Natural killer cell (primary cell): ENCODE measurements around the gene PALLD. TPM values are rescaled to one million over a fixed set of nuclear protein-coding genes. Genes with fewer than 3 reads are reported as not detected.
"Not testable (repeated sequence)": the region's sequence is repeated elsewhere in the genome, so short reads cannot be mapped to it uniquely, and the experiment has no call there.

Source experiments
- ATAC-seq, 3 donors: fragments of 150-1000 bp in 2 of 3; fragments of 200-7000 bp in 1 of 3; cut with Tn5 transposase; 1 replicate in 1 of 3; 2 replicates in 2 of 3; pipeline ENCODE4 v1.10.0; 2021; ENCODE audit warnings: mild to moderate bottlenecking in 2 of 3, moderate library complexity in 2 of 3
- DNase-seq, 2 donors: peaks; one replicate each; pipeline versions ENCODE4 v3.0.0 to v3.0.0-alpha.2; 2013 to 2021; ENCODE audit warnings: mixed read lengths in 1 of 2
- H3K27ac ChIP-seq: one replicate; pipeline ENCODE4 v1.5.1; 2013; ENCODE audit warnings: mild to moderate bottlenecking, low read length
- H3K27me3 ChIP-seq: one replicate; pipeline ENCODE4 v1.6.1; 2013; ENCODE audit warnings: low read length; ENCODE audit not compliant: control insufficient read depth, insufficient read depth
- H3K36me3 ChIP-seq: one replicate; pipeline ENCODE4 v1.6.1; 2013; ENCODE audit warnings: low read length; ENCODE audit not compliant: control insufficient read depth, insufficient read depth
- H3K4me1 ChIP-seq: one replicate; pipeline ENCODE4 v1.6.1; 2013; ENCODE audit warnings: low read length; ENCODE audit not compliant: control insufficient read depth, insufficient read depth
- H3K4me3 ChIP-seq: one replicate; pipeline ENCODE4 v1.5.1; 2013; ENCODE audit warnings: low read length
- H3K9me3 ChIP-seq: one replicate; pipeline ENCODE4 v1.6.1; 2013; ENCODE audit warnings: low read length; ENCODE audit not compliant: control insufficient read depth, insufficient read depth
- H3K27ac Mint-ChIP-seq, 2 donors: one replicate each; pipeline ENCODE4 v1.8.0; 2022; ENCODE audit warnings: mild to moderate bottlenecking in 2 of 2, mixed read lengths in 2 of 2, moderate library complexity in 1 of 2
- H3K27me3 Mint-ChIP-seq, 2 donors: one replicate each; pipeline ENCODE4 v1.8.0; 2022; ENCODE audit warnings: low read depth in 2 of 2, mixed read lengths in 2 of 2
- H3K36me3 Mint-ChIP-seq: one replicate; pipeline ENCODE4 v1.8.0; 2022; ENCODE audit warnings: mixed read lengths
- H3K4me1 Mint-ChIP-seq, 2 donors: one replicate each; pipeline ENCODE4 v1.8.0; 2022; ENCODE audit warnings: mixed read lengths in 2 of 2
- H3K4me3 Mint-ChIP-seq: one replicate; pipeline ENCODE4 v1.8.0; 2022; ENCODE audit warnings: mild to moderate bottlenecking, moderate library complexity, mixed read lengths
- H3K9me3 Mint-ChIP-seq, 2 donors: one replicate each; pipeline ENCODE4 v1.8.0; 2022; ENCODE audit warnings: mixed read lengths in 2 of 2
- CTCF ChIP-seq: fragments of 200-600 bp; IDR thresholded peaks from one replicate; pipeline ENCODE4 v1.8.0; 2022; ENCODE audit warnings: antibody characterized with exemption
- WGBS: methylation state at CpG from one replicate; pipeline ENCODE4 v1.1.7; 2013; ENCODE audit warnings: missing lambda C conversion rate; ENCODE audit not compliant: insufficient coverage; 5-methylcytosine and 5-hydroxymethylcytosine counted together
- intact Hi-C: fragments of 100-400 bp; cut with micrococcal nuclease; formaldehyde crosslinking; loops from one replicate; pipeline ENCODE4 v1.14.2; 2022
- total RNA-seq, 4 donors: library from RNA; stranded (reverse); fragments of 120-200 nt in 1 of 4; gene quantifications; one replicate each; pipeline versions ENCODE4 v1.2.3 to v1.2.4, GENCODE V29; 2013 to 2022

Gene PALLD
- total RNA-seq, 3 donors from 2014 or later (not counting 1 experiment from before 2014, with no cell fraction given): 15.1 to 25.4 (median 22.8) TPM

DNA sequence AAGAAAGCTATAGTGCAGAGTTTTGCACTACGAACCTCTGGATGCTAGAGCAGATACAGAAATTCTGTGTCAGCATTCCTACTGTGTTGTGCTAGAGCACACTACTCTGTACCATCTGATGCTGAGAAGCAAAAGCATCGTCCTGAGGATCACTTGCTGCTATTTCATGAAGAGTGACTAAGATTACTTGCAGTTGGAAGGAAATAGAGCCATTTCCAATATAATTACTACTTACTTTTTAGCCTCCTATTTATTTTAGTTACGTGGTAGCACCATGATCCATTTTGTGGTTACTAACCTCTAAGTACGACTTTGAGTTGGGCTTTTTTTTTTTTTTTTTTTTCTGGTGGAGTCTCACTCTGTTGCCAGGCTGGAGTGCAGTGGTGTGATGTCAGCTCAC, 226.7 kb downstream of the PALLD start:
- H3K4me1 Mint-ChIP-seq: peaks cover 13 to 16% of the 10 kb centered on the region in 2 donors
- WGBS: 60% methylated on average over 4 of the region's 4 CpGs
- H3K4me3 ChIP-seq: no peak overlapping the region

GRCh38 chr4:168724243-168724642, 227.4 kb downstream of the PALLD start:
- DNase-seq (no peak), ATAC-seq (no peak)
- Mint-ChIP-seq H3K27ac (no peak overlapping the region), H3K27me3 (peaks cover 2 to 17% of the 10 kb centered on the region in 2 donors), H3K4me3 (no peak overlapping the region), H3K36me3 (no peaks in the 10 kb centered on the region), H3K4me1 (peaks cover 13 to 16% of the 10 kb centered on the region in 2 donors), H3K9me3 (no peaks in the 10 kb centered on the region)
- TF ChIP-seq CTCF: no peak
- intact Hi-C loops: no loop called here
- no peak overlapping the region for H3K27ac ChIP-seq
- H3K36me3 ChIP-seq: no peaks in the 10 kb centered on the region
- H3K4me3 ChIP-seq: no peak overlapping the region
- no peaks in the 10 kb centered on the region for H3K9me3 ChIP-seq
- no peaks in the 10 kb centered on the region for H3K4me1 ChIP-seq
- H3K27me3 ChIP-seq: no peaks in the 10 kb centered on the region

More for the DNA sequence above, 226.7 kb downstream of the PALLD start:
- Mint-ChIP-seq H3K9me3 (no peaks in the 10 kb centered on the region), H3K4me3 (no peak overlapping the region), H3K36me3 (no peaks in the 10 kb centered on the region), H3K27me3 (peaks cover 2 to 12% of the 10 kb centered on the region in 2 donors), H3K27ac (no peak overlapping the region)
- no peaks in the 10 kb centered on the region for H3K9me3 ChIP-seq
- no peaks in the 10 kb centered on the region for H3K4me1 ChIP-seq
- no peak for TF ChIP-seq CTCF
- DNase-seq (no peak), ATAC-seq (no peak)
- no peak overlapping the region for H3K27ac ChIP-seq
- no peaks in the 10 kb centered on the region for H3K36me3 ChIP-seq
- H3K27me3 ChIP-seq: no peaks in the 10 kb centered on the region
- intact Hi-C loops: no loop called here

GRCh38 chr4:168724686-168725411, 228.0 kb downstream of the PALLD start:
- Histone ChIP-seq H3K4me3 (no peak overlapping the region), H3K9me3 (no peaks in the 10 kb centered on the region), H3K36me3 (no peaks in the 10 kb centered on the region), H3K27me3 (no peaks in the 10 kb centered on the region), H3K27ac (no peak overlapping the region), H3K4me1 (no peaks in the 10 kb centered on the region)
- TF ChIP-seq CTCF: no peak
- ATAC-seq (no peak), DNase-seq (no peak)
- H3K4me3 Mint-ChIP-seq: no peak overlapping the region
- intact Hi-C loops: no loop called here
- peaks cover 6 to 23% of the 10 kb centered on the region in 2 donors for H3K27me3 Mint-ChIP-seq
- H3K36me3 Mint-ChIP-seq: peaks cover 6% of the 10 kb centered on the region
- no CpG with 5 or more reads among the region's 5 CpGs for WGBS
- peaks cover 13 to 16% of the 10 kb centered on the region in 2 donors for H3K4me1 Mint-ChIP-seq
- H3K9me3 Mint-ChIP-seq: no peaks in the 10 kb centered on the region
- H3K27ac Mint-ChIP-seq: no peak overlapping the region

- Histone ChIP-seq H3K36me3 (no peaks in the 10 kb centered on the region), H3K27me3 (peaks cover 2% of the 10 kb centered on the region)
Measured at GRCh38 chr4:168725930-168726329, 229.1 kb downstream of the PALLD start.

DNA sequence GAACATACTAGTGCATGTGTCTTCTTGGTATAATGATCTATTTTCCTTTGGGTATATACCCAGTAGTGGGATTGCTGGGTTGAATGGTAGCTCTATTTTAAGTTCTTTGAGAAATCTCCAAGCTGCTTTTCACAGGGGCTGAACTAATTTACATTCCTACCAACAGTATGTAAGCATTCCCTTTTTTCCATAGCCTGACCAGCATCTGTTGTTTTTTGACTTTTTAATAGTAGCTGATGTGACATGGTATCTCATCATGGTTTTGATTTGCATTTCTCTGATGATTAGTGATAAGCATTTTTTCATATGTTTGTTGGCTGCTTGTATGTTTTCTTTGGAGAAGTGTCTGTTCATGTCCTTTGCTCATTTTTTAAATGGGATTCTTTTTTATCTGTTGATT, 230.3 kb downstream of the PALLD start:
- H3K9me3 Mint-ChIP-seq: not testable (repeated sequence)

More at GRCh38 chr4:168725930-168726329, 229.1 kb downstream of the PALLD start:
- no peak overlapping the region for H3K27ac ChIP-seq
- no peak overlapping the region for H3K4me3 ChIP-seq
- H3K4me1 Mint-ChIP-seq: peaks cover 13 to 16% of the 10 kb centered on the region in 2 donors
- H3K36me3 Mint-ChIP-seq: peaks cover 12% of the 10 kb centered on the region
- intact Hi-C loops: no loop called here
- DNase-seq (no peak), ATAC-seq (no peak)
- no peak for TF ChIP-seq CTCF
- H3K27me3 Mint-ChIP-seq: peaks cover 13 to 34% of the 10 kb centered on the region in 2 donors
- H3K9me3 ChIP-seq: no peaks in the 10 kb centered on the region
- no CpG with 5 or more reads among the region's 1 CpG for WGBS
- no peak overlapping the region for H3K27ac Mint-ChIP-seq
- H3K9me3 Mint-ChIP-seq: no peaks in the 10 kb centered on the region
- H3K4me3 Mint-ChIP-seq: no peak overlapping the region
- H3K4me1 ChIP-seq: no peaks in the 10 kb centered on the region

More for the DNA sequence above, 230.3 kb downstream of the PALLD start:
- H3K4me3 Mint-ChIP-seq, ATAC-seq, H3K36me3 ChIP-seq, H3K9me3 ChIP-seq, H3K27ac Mint-ChIP-seq, H3K4me3 ChIP-seq, DNase-seq, H3K27me3 ChIP-seq, H3K27ac ChIP-seq, intact Hi-C loops, H3K4me1 ChIP-seq: not testable (repeated sequence)
- peaks cover 12% of the 10 kb centered on the region for H3K36me3 Mint-ChIP-seq
- H3K27me3 Mint-ChIP-seq: peaks cover 17 to 44% of the 10 kb centered on the region in 2 donors
- H3K4me1 Mint-ChIP-seq: peaks cover 12 to 14% of the 10 kb centered on the region in 2 donors
